Natural killer cell (primary cell): Measurements from ENCODE around the gene MOXD1. TPM values are rescaled to one million over a fixed set of nuclear protein-coding genes. Genes with fewer than 3 reads are reported as not detected.

Source experiments
- ATAC-seq, 3 donors: fragments of 150-1000 bp in 2 of 3; fragments of 200-7000 bp in 1 of 3; cut with Tn5 transposase; 1 replicate in 1 of 3; 2 replicates in 2 of 3; pipeline ENCODE4 v1.10.0; 2021; ENCODE audit warnings: mild to moderate bottlenecking in 2 of 3, moderate library complexity in 2 of 3
- DNase-seq, 2 donors: peaks; one replicate each; pipeline versions ENCODE4 v3.0.0 to v3.0.0-alpha.2; 2013 to 2021; ENCODE audit warnings: mixed read lengths in 1 of 2
- H3K27ac ChIP-seq: one replicate; pipeline ENCODE4 v1.5.1; 2013; ENCODE audit warnings: mild to moderate bottlenecking, low read length
- H3K27me3 ChIP-seq: one replicate; pipeline ENCODE4 v1.6.1; 2013; ENCODE audit warnings: low read length; ENCODE audit not compliant: control insufficient read depth, insufficient read depth
- H3K36me3 ChIP-seq: one replicate; pipeline ENCODE4 v1.6.1; 2013; ENCODE audit warnings: low read length; ENCODE audit not compliant: control insufficient read depth, insufficient read depth
- H3K4me1 ChIP-seq: one replicate; pipeline ENCODE4 v1.6.1; 2013; ENCODE audit warnings: low read length; ENCODE audit not compliant: control insufficient read depth, insufficient read depth
- H3K4me3 ChIP-seq: one replicate; pipeline ENCODE4 v1.5.1; 2013; ENCODE audit warnings: low read length
- H3K9me3 ChIP-seq: one replicate; pipeline ENCODE4 v1.6.1; 2013; ENCODE audit warnings: low read length; ENCODE audit not compliant: control insufficient read depth, insufficient read depth
- H3K27ac Mint-ChIP-seq, 2 donors: one replicate each; pipeline ENCODE4 v1.8.0; 2022; ENCODE audit warnings: mild to moderate bottlenecking in 2 of 2, mixed read lengths in 2 of 2, moderate library complexity in 1 of 2
- H3K27me3 Mint-ChIP-seq, 2 donors: one replicate each; pipeline ENCODE4 v1.8.0; 2022; ENCODE audit warnings: low read depth in 2 of 2, mixed read lengths in 2 of 2
- H3K36me3 Mint-ChIP-seq: one replicate; pipeline ENCODE4 v1.8.0; 2022; ENCODE audit warnings: mixed read lengths
- H3K4me1 Mint-ChIP-seq, 2 donors: one replicate each; pipeline ENCODE4 v1.8.0; 2022; ENCODE audit warnings: mixed read lengths in 2 of 2
- H3K4me3 Mint-ChIP-seq: one replicate; pipeline ENCODE4 v1.8.0; 2022; ENCODE audit warnings: mild to moderate bottlenecking, moderate library complexity, mixed read lengths
- H3K9me3 Mint-ChIP-seq, 2 donors: one replicate each; pipeline ENCODE4 v1.8.0; 2022; ENCODE audit warnings: mixed read lengths in 2 of 2
- CTCF ChIP-seq: fragments of 200-600 bp; IDR thresholded peaks from one replicate; pipeline ENCODE4 v1.8.0; 2022; ENCODE audit warnings: antibody characterized with exemption
- WGBS: methylation state at CpG from one replicate; pipeline ENCODE4 v1.1.7; 2013; ENCODE audit warnings: missing lambda C conversion rate; ENCODE audit not compliant: insufficient coverage; 5-methylcytosine and 5-hydroxymethylcytosine counted together
- intact Hi-C: fragments of 100-400 bp; cut with micrococcal nuclease; formaldehyde crosslinking; loops from one replicate; pipeline ENCODE4 v1.14.2; 2022
- total RNA-seq, 4 donors: library from RNA; stranded (reverse); fragments of 120-200 nt in 1 of 4; gene quantifications; one replicate each; pipeline versions ENCODE4 v1.2.3 to v1.2.4, GENCODE V29; 2013 to 2022

The MOXD1 gene
- total RNA-seq, 3 donors from 2014 or later (not counting 1 experiment from before 2014, with no cell fraction given): not detected

GRCh38 chr6:132251711-132252110 lies 149.6 kb downstream of the MOXD1 start:
- Mint-ChIP-seq H3K9me3 (no peaks in the 10 kb centered on the region), H3K4me1 (no peaks in the 10 kb centered on the region), H3K27ac (no peak overlapping the region), H3K4me3 (no peak overlapping the region), H3K27me3 (peaks cover 12 to 18% of the 10 kb centered on the region in 2 donors), H3K36me3 (no peaks in the 10 kb centered on the region)
- Histone ChIP-seq H3K27ac (no peak overlapping the region), H3K4me1 (no peaks in the 10 kb centered on the region), H3K4me3 (no peak overlapping the region), H3K36me3 (no peaks in the 10 kb centered on the region), H3K9me3 (no peaks in the 10 kb centered on the region), H3K27me3 (no peaks in the 10 kb centered on the region)
- no peak for ATAC-seq
- intact Hi-C loops: no loop called here
- no peak for DNase-seq
- TF ChIP-seq CTCF: no peak

- Mint-ChIP-seq H3K36me3 (no peaks in the 10 kb centered on the region), H3K9me3 (no peaks in the 10 kb centered on the region), H3K27ac (no peak overlapping the region), H3K4me1 (no peaks in the 10 kb centered on the region), H3K4me3 (no peak overlapping the region), H3K27me3 (peaks cover 0 to 8% of the 10 kb centered on the region in 2 donors)
- no peak for TF ChIP-seq CTCF
- DNase-seq: no peak
- WGBS: 95% methylated on average over 6 of the region's 7 CpGs
- H3K9me3 ChIP-seq: no peaks in the 10 kb centered on the region
- ATAC-seq: no peak
- intact Hi-C loops: no loop called here
- no peak overlapping the region for H3K4me3 ChIP-seq
- H3K27ac ChIP-seq: no peak overlapping the region
- no peaks in the 10 kb centered on the region for H3K27me3 ChIP-seq
- no peaks in the 10 kb centered on the region for H3K36me3 ChIP-seq
- H3K4me1 ChIP-seq: no peaks in the 10 kb centered on the region
These were observed 153.7 kb downstream of the MOXD1 start for GRCh38 chr6:132247381-132248159.

GRCh38 chr6:132246632-132247270 lies 154.5 kb downstream of the MOXD1 start:
- Histone ChIP-seq H3K36me3 (no peaks in the 10 kb centered on the region), H3K9me3 (no peaks in the 10 kb centered on the region), H3K27ac (no peak overlapping the region), H3K4me3 (no peak overlapping the region), H3K4me1 (no peaks in the 10 kb centered on the region), H3K27me3 (no peaks in the 10 kb centered on the region)
- Mint-ChIP-seq H3K4me1 (no peaks in the 10 kb centered on the region), H3K27me3 (peaks cover 0 to 4% of the 10 kb centered on the region in 2 donors), H3K27ac (no peak overlapping the region), H3K9me3 (no peaks in the 10 kb centered on the region), H3K4me3 (no peak overlapping the region), H3K36me3 (no peaks in the 10 kb centered on the region)
- TF ChIP-seq CTCF: no peak
- intact Hi-C loops: no loop called here
- 92% methylated on average over 16 of the region's 16 CpGs for WGBS
- ATAC-seq: no peak
- no peak for DNase-seq
